Colonic mucosa (tissue), 4 donors: ENCODE measurements around the gene EGR4. TPM values are rescaled to one million over a fixed set of nuclear protein-coding genes. Genes with fewer than 3 reads are reported as not detected.

ENCODE experiments used
- DNase-seq: peaks from one replicate; pipeline ENCODE4 v3.0.0-alpha.2; 2020
- H3K27ac ChIP-seq: fragments of 200-600 bp; one replicate; pipeline ENCODE4 v1.8.0; 2021
- H3K27me3 ChIP-seq: fragments of 200-600 bp; one replicate; pipeline ENCODE4 v1.8.0; 2021
- H3K36me3 ChIP-seq: fragments of 200-600 bp; one replicate; pipeline ENCODE4 v1.8.0; 2021
- H3K4me1 ChIP-seq: fragments of 200-600 bp; one replicate; pipeline ENCODE4 v1.8.0; 2021; ENCODE audit warnings: mild to moderate bottlenecking
- H3K4me3 ChIP-seq: fragments of 200-600 bp; one replicate; pipeline ENCODE4 v1.8.0; 2021
- H3K9ac ChIP-seq, 2 donors: one replicate each; pipeline ENCODE4 v1.7.0; 2013; ENCODE audit warnings: control low read depth in 2 of 2, low read depth in 2 of 2, low read length in 2 of 2
- H3K9me3 ChIP-seq: fragments of 200-600 bp; one replicate; pipeline ENCODE4 v1.8.0; 2021
- intact Hi-C: fragments of 100-400 bp; cut with DNase I; formaldehyde crosslinking; loops from one replicate; pipeline ENCODE4 v1.14.1; 2022
- total RNA-seq, 2 donors: library from RNA; stranded (reverse); fragmentation: NEBNext Ultra II Directional in 1 of 2; extraction: Animal tissue kit (Norgen Biotek cat#: 25700) in 1 of 2; gene quantifications; one replicate each; pipeline ENCODE4 v1.2.1, GENCODE V29; 2021
- TF ChIP-seq, protein P1 (sequence below): fragments of 200-600 bp; IDR thresholded peaks from one replicate; pipeline ENCODE4 v1.8.0; 2022; ENCODE audit warnings: antibody characterized with exemption, mild to moderate bottlenecking
- donor health status: healthy.
- donor health status: DM: no; HTN: no; CAD: no.
- donor health status: DM: no; HTN: no; CAD: no.

EGR4 gene
- total RNA-seq, 2 donors from 2014 or later = not detected

- intact Hi-C loops = no loop called here
These were observed 14.4 kb upstream of the EGR4 start for GRCh38 chr2:73307720-73308119.

GRCh38 chr2:73301636-73302035 is 8.3 kb upstream of the EGR4 start:
- TF ChIP-seq, protein P1, sequence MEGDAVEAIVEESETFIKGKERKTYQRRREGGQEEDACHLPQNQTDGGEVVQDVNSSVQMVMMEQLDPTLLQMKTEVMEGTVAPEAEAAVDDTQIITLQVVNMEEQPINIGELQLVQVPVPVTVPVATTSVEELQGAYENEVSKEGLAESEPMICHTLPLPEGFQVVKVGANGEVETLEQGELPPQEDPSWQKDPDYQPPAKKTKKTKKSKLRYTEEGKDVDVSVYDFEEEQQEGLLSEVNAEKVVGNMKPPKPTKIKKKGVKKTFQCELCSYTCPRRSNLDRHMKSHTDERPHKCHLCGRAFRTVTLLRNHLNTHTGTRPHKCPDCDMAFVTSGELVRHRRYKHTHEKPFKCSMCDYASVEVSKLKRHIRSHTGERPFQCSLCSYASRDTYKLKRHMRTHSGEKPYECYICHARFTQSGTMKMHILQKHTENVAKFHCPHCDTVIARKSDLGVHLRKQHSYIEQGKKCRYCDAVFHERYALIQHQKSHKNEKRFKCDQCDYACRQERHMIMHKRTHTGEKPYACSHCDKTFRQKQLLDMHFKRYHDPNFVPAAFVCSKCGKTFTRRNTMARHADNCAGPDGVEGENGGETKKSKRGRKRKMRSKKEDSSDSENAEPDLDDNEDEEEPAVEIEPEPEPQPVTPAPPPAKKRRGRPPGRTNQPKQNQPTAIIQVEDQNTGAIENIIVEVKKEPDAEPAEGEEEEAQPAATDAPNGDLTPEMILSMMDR = no peak
- no peak for DNase-seq
- intact Hi-C loops = no loop called here
- no peaks in the 10 kb centered on the region for H3K27me3 ChIP-seq
- H3K27ac ChIP-seq = no peak overlapping the region
- H3K36me3 ChIP-seq = no peaks in the 10 kb centered on the region
- no peaks in the 10 kb centered on the region for H3K4me1 ChIP-seq
- no peak overlapping the region for H3K9ac ChIP-seq
- no peaks in the 10 kb centered on the region for H3K9me3 ChIP-seq
- no peak overlapping the region for H3K4me3 ChIP-seq

More at GRCh38 chr2:73307720-73308119, 14.4 kb upstream of the EGR4 start:
- Histone ChIP-seq H3K27me3 (no peaks in the 10 kb centered on the region), H3K36me3 (no peaks in the 10 kb centered on the region), H3K9me3 (no peaks in the 10 kb centered on the region), H3K4me1 (no peaks in the 10 kb centered on the region), H3K4me3 (no peak overlapping the region), H3K27ac (no peak overlapping the region), H3K9ac (no peak overlapping the region)
- DNase-seq = no peak
- TF ChIP-seq, protein P1 = no peak

DNA sequence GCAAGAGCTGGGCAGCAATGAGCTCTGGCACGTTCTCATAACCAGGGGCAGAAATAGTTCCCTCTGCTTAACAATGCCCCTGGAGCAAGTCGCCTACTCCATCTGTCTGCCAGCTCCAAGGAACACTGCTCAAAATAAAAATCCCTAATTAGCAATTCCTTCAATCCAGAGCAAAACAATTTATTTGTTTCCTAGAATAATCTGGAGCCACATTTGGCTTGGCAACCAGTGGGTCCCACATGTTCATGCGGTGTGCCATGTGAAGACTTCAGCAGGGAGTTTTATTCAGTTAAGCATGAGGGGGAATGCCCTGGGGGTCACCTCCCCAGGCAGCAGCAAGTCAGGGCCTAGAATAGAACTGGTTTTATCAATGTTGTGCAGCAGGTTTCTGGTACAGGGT is 7.6 kb upstream of the EGR4 start:
- Histone ChIP-seq H3K27ac (no peak overlapping the region), H3K4me3 (no peak overlapping the region), H3K9ac (no peak overlapping the region), H3K36me3 (no peaks in the 10 kb centered on the region), H3K9me3 (no peaks in the 10 kb centered on the region), H3K4me1 (no peaks in the 10 kb centered on the region), H3K27me3 (peaks cover 4% of the 10 kb centered on the region)
- TF ChIP-seq, protein P1 = no peak
- intact Hi-C loops = no loop called here
- DNase-seq = no peak

GRCh38 chr2:73297586-73297985 is 4.2 kb upstream of the EGR4 start:
- H3K27me3 ChIP-seq = peaks cover 37% of the 10 kb centered on the region
- intact Hi-C loops = no loop called here
- H3K4me1 ChIP-seq = no peaks in the 10 kb centered on the region
- H3K4me3 ChIP-seq = no peak overlapping the region
- TF ChIP-seq, protein P1 = no peak
- H3K9ac ChIP-seq = no peak overlapping the region
- no peaks in the 10 kb centered on the region for H3K9me3 ChIP-seq
- H3K36me3 ChIP-seq = no peaks in the 10 kb centered on the region
- DNase-seq = no peak
- no peak overlapping the region for H3K27ac ChIP-seq

- H3K9me3 ChIP-seq = no peaks in the 10 kb centered on the region
- H3K27me3 ChIP-seq = peaks cover 42% of the 10 kb centered on the region
- no peaks in the 10 kb centered on the region for H3K4me1 ChIP-seq
- no peak overlapping the region for H3K9ac ChIP-seq
- no peak overlapping the region for H3K4me3 ChIP-seq
- H3K27ac ChIP-seq = no peak overlapping the region
- intact Hi-C loops = no loop called here
- TF ChIP-seq, protein P1 = no peak
- no peak for DNase-seq
- no peaks in the 10 kb centered on the region for H3K36me3 ChIP-seq
These were observed 3.8 kb upstream of the EGR4 start for GRCh38 chr2:73297151-73297559.
